ENCODE data around the gene GNG14.
"Not testable (repeated sequence)": the region's sequence is repeated elsewhere in the genome, so short reads cannot be mapped to it uniquely, and the experiment has no call there.

Gene GNG14

GRCh38 chr19:12666265-12667048 lies 21.3 kb upstream of the GNG14 start, which contains the start of the genes MAN2B1 and WDR83:
Gene MAN2B1, minus strand, starts transcription at chr19:12666742. Its CDS starts 41 bp downstream, at chr19:12666701.
Gene WDR83, plus strand, starts transcription at chr19:12666807. Its CDS starts 2,984 bp downstream, at chr19:12669791.
- peak; percentile 63 to 75 (median 65) for DNase-seq (ENCODE audit: low read depth in 2 of 3, low spot score in 2 of 3)

GRCh38 chr19:12667731-12668302 lies 20.0 kb upstream of the GNG14 start:
- no peak for DNase-seq (ENCODE audit: low read depth in 2 of 3, low spot score in 2 of 3)

GRCh38 chr19:12668346-12668745 lies 19.5 kb upstream of the GNG14 start:
- DNase-seq (ENCODE audit: low read depth in 2 of 3, low spot score in 2 of 3) = no peak

- DNase-seq (ENCODE audit: low read depth in 2 of 3, low spot score in 2 of 3) = peak in 1 of 3 experiments; percentile 36
Measured at GRCh38 chr19:12668932-12669269, 18.9 kb upstream of the GNG14 start.

- DNase-seq (ENCODE audit: low read depth in 2 of 3, low spot score in 2 of 3) = peak in 2 of 3 experiments; percentile 58 to 60
Measured at GRCh38 chr19:12669270-12670158, 18.3 kb upstream of the GNG14 start.

- no peak for DNase-seq (ENCODE audit: low read depth in 2 of 3, low spot score in 2 of 3)
Measured at GRCh38 chr19:12670159-12670928, 17.5 kb upstream of the GNG14 start.

GRCh38 chr19:12672744-12673143 lies 15.1 kb upstream of the GNG14 start:
- DNase-seq (ENCODE audit: low read depth in 2 of 3, low spot score in 2 of 3) = no peak

- no peak for DNase-seq (ENCODE audit: low read depth in 2 of 3, low spot score in 2 of 3)
Measured at GRCh38 chr19:12675399-12675798, 12.4 kb upstream of the GNG14 start.

GRCh38 chr19:12675940-12676339 lies 11.9 kb upstream of the GNG14 start:
- no peak for DNase-seq (ENCODE audit: low read depth in 2 of 3, low spot score in 2 of 3)

GRCh38 chr19:12676384-12676792 lies 11.4 kb upstream of the GNG14 start:
- DNase-seq (ENCODE audit: low read depth in 2 of 3, low spot score in 2 of 3) = peak; percentile 63 to 95 (median 90)

- DNase-seq (ENCODE audit: low read depth in 2 of 3, low spot score in 2 of 3) = no peak
Measured at GRCh38 chr19:12676928-12677327, 10.9 kb upstream of the GNG14 start.

- DNase-seq (ENCODE audit: low read depth in 2 of 3, low spot score in 2 of 3) = not testable (repeated sequence)
Measured at GRCh38 chr19:12678039-12678438, 9.8 kb upstream of the GNG14 start.

GRCh38 chr19:12680034-12680433 lies 7.8 kb upstream of the GNG14 start:
- no peak for DNase-seq (ENCODE audit: low read depth in 2 of 3, low spot score in 2 of 3)

GRCh38 chr19:12681074-12681987 lies 6.5 kb upstream of the GNG14 start, which contains the start of gene DHPS:
Gene DHPS, minus strand, starts transcription at chr19:12681880. Its CDS starts 114 bp downstream, at chr19:12681766.
- DNase-seq (ENCODE audit: low read depth in 2 of 3, low spot score in 2 of 3) = peak; percentile 70 to 80 (median 73)

- DNase-seq (ENCODE audit: low read depth in 2 of 3, low spot score in 2 of 3) = no peak
Measured at GRCh38 chr19:12685831-12686230, 2.0 kb upstream of the GNG14 start.

- DNase-seq (ENCODE audit: low read depth in 2 of 3, low spot score in 2 of 3) = no peak
Measured at GRCh38 chr19:12689012-12689411, 1.2 kb downstream of the GNG14 start.

- DNase-seq (ENCODE audit: low read depth in 2 of 3, low spot score in 2 of 3) = no peak
Measured at GRCh38 chr19:12689581-12690216, 1.9 kb downstream of the GNG14 start.

- no peak for DNase-seq (ENCODE audit: low read depth in 2 of 3, low spot score in 2 of 3)
Measured at GRCh38 chr19:12692960-12693359, 5.2 kb downstream of the GNG14 start.

- DNase-seq (ENCODE audit: low read depth in 2 of 3, low spot score in 2 of 3) = no peak
Measured at GRCh38 chr19:12694641-12695040, 6.8 kb downstream of the GNG14 start.
